Measurements from ENCODE around the gene FBXL20. TPM values are rescaled to one million over a fixed set of nuclear protein-coding genes. Genes with fewer than 3 reads are reported as not detected.

Gene FBXL20
- total and polyA plus RNA-seq, 2 of the 8 experiments (the other 6 are each of a cell fraction or from before 2014, with no cell fraction given): 5.5 to 11.0 TPM

DNA sequence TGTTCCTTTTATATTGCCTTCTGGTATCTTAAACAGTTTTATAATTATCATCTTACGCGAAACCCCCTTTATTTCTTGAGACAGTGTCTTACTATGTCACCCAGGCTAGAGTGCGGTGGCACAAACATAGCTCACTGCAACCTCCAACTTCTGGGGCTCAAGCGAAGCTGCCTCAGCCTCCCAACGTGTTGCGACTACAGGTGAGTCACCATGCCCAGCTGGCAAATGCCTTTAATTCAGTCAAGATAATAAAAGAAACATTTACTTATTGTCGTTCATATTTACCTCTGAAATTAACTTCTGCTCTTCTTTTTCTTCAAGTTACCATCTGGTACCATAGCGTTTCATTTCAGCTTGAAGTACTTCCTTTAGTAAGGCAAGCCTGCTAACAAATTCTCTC, 43.9 kb downstream of the FBXL20 start (continued):
- TF ChIP-seq SIRT6 (IDR thresholded peaks at IDR 0.05; ENCODE audit: low read length) (no peak), GTF2F1 (IDR thresholded peaks at IDR 0.05; ENCODE audit: borderline replicate concordance, low read depth, low read length) (no peak), RAD21 (IDR thresholded peaks at IDR 0.05 in 1 of 2, conservative IDR thresholded peaks at IDR 0.05 in 1 of 2; ENCODE audit: low read depth in 2 of 2, low read length in 2 of 2) (no peak)

Measured in H1 (cell line).